Activated T-helper 2 cell treated with anti-CD3 and anti-CD28 coated beads, Interferon-gamma antibody, Interleukin-2, Interleukin-4, amounts not matched to agents 10 μg/mL and 5 μg/mL and 100 μg/mL, durations not matched to agents 14 hours and 24 hours and 36 hours (primary cell): ENCODE measurements around the gene ZNF423. TPM values are rescaled to one million over a fixed set of nuclear protein-coding genes. Genes with fewer than 3 reads are reported as not detected.

Source experiments
- DNase-seq: peaks from one replicate; pipeline ENCODE4 v3.0.0; 2021; ENCODE audit warnings: low spot score
- H3K27ac Mint-ChIP-seq: one replicate; pipeline ENCODE4 v1.8.0; 2021; ENCODE audit warnings: mixed read lengths
- H3K27me3 Mint-ChIP-seq: one replicate; pipeline ENCODE4 v1.8.0; 2021; ENCODE audit warnings: low read depth, mixed read lengths
- H3K36me3 Mint-ChIP-seq: one replicate; pipeline ENCODE4 v1.8.0; 2021; ENCODE audit warnings: low read depth, mixed read lengths
- H3K4me1 Mint-ChIP-seq: one replicate; pipeline ENCODE4 v1.8.0; 2021; ENCODE audit warnings: low read depth, mixed read lengths
- H3K4me3 Mint-ChIP-seq: one replicate; pipeline ENCODE4 v1.8.0; 2021; ENCODE audit warnings: low read depth, mild to moderate bottlenecking, moderate library complexity, mixed read lengths
- H3K9me3 Mint-ChIP-seq: one replicate; pipeline ENCODE4 v1.8.0; 2021; ENCODE audit warnings: mixed read lengths
- intact Hi-C: fragments of 100-400 bp; cut with micrococcal nuclease; formaldehyde crosslinking; loops from one replicate; pipeline ENCODE4 v1.15.1; 2023
- total RNA-seq: library from RNA; stranded (reverse); gene quantifications from 2 replicates; pipeline ENCODE4 v1.2.3, GENCODE V29; 2022

The ZNF423 gene
- total RNA-seq, 1 donor from 2014 or later: not detected

- Mint-ChIP-seq H3K36me3 (no peaks in the 10 kb centered on the region), H3K4me1 (no peaks in the 10 kb centered on the region), H3K9me3 (no peaks in the 10 kb centered on the region), H3K27me3 (peaks cover 1% of the 10 kb centered on the region), H3K4me3 (no peak overlapping the region), H3K27ac (no peak overlapping the region)
- intact Hi-C loops: no loop called here
- DNase-seq: no peak
These were observed 296.7 kb downstream of the ZNF423 start for GRCh38 chr16:49559242-49559641.

- intact Hi-C loops: no loop called here
- Mint-ChIP-seq H3K27ac (no peak overlapping the region), H3K4me3 (no peak overlapping the region), H3K36me3 (no peaks in the 10 kb centered on the region), H3K9me3 (no peaks in the 10 kb centered on the region), H3K4me1 (no peaks in the 10 kb centered on the region), H3K27me3 (peaks cover 3% of the 10 kb centered on the region)
- no peak for DNase-seq
These were observed 297.5 kb downstream of the ZNF423 start for GRCh38 chr16:49558451-49558850.

GRCh38 chr16:49556606-49557446 is 299.1 kb downstream of the ZNF423 start:
- no peak for DNase-seq
- intact Hi-C loops: no loop called here
- Mint-ChIP-seq H3K4me3 (no peak overlapping the region), H3K27me3 (peaks cover 3% of the 10 kb centered on the region), H3K27ac (no peak overlapping the region), H3K9me3 (no peaks in the 10 kb centered on the region), H3K36me3 (no peaks in the 10 kb centered on the region), H3K4me1 (no peaks in the 10 kb centered on the region)

GRCh38 chr16:49556249-49556605 is 299.7 kb downstream of the ZNF423 start:
- Mint-ChIP-seq H3K9me3 (no peaks in the 10 kb centered on the region), H3K27ac (no peak overlapping the region), H3K4me1 (no peaks in the 10 kb centered on the region), H3K36me3 (no peaks in the 10 kb centered on the region), H3K4me3 (no peak overlapping the region), H3K27me3 (peaks cover 3% of the 10 kb centered on the region)
- DNase-seq: no peak
- intact Hi-C loops: no loop called here

GRCh38 chr16:49554681-49555080 is 301.2 kb downstream of the ZNF423 start:
- Mint-ChIP-seq H3K4me1 (no peaks in the 10 kb centered on the region), H3K27ac (no peak overlapping the region), H3K4me3 (no peak overlapping the region), H3K36me3 (no peaks in the 10 kb centered on the region), H3K27me3 (peaks cover 3% of the 10 kb centered on the region), H3K9me3 (no peaks in the 10 kb centered on the region)
- intact Hi-C loops: no loop called here
- no peak for DNase-seq

- H3K4me3 Mint-ChIP-seq: no peak overlapping the region
- H3K36me3 Mint-ChIP-seq: no peaks in the 10 kb centered on the region
- peaks cover 3% of the 10 kb centered on the region for H3K27me3 Mint-ChIP-seq
- no peaks in the 10 kb centered on the region for H3K4me1 Mint-ChIP-seq
- no peak for DNase-seq
- intact Hi-C loops: no loop called here
- no peaks in the 10 kb centered on the region for H3K9me3 Mint-ChIP-seq
- no peak overlapping the region for H3K27ac Mint-ChIP-seq
These were observed 303.5 kb downstream of the ZNF423 start for GRCh38 chr16:49552313-49552928.

- Mint-ChIP-seq H3K4me1 (no peaks in the 10 kb centered on the region), H3K4me3 (no peak overlapping the region), H3K9me3 (no peaks in the 10 kb centered on the region), H3K27ac (no peak overlapping the region), H3K36me3 (no peaks in the 10 kb centered on the region), H3K27me3 (peaks cover 3% of the 10 kb centered on the region)
- no peak for DNase-seq
- intact Hi-C loops: no loop called here
These were observed 305.2 kb downstream of the ZNF423 start for GRCh38 chr16:49550666-49551065.

- Mint-ChIP-seq H3K27ac (no peak overlapping the region), H3K36me3 (no peaks in the 10 kb centered on the region), H3K4me1 (no peaks in the 10 kb centered on the region), H3K27me3 (peaks cover 3% of the 10 kb centered on the region), H3K4me3 (no peak overlapping the region), H3K9me3 (no peaks in the 10 kb centered on the region)
- no peak for DNase-seq
- intact Hi-C loops: no loop called here
These were observed 305.8 kb downstream of the ZNF423 start for GRCh38 chr16:49550140-49550539.

- DNase-seq: no peak
- Mint-ChIP-seq H3K36me3 (no peaks in the 10 kb centered on the region), H3K27me3 (no peaks in the 10 kb centered on the region), H3K4me3 (no peak overlapping the region), H3K9me3 (no peaks in the 10 kb centered on the region), H3K27ac (no peak overlapping the region), H3K4me1 (no peaks in the 10 kb centered on the region)
- intact Hi-C loops: no loop called here
These were observed 307.5 kb downstream of the ZNF423 start for GRCh38 chr16:49548325-49548970.

GRCh38 chr16:49547448-49547847 is 308.5 kb downstream of the ZNF423 start:
- Mint-ChIP-seq H3K4me3 (no peak overlapping the region), H3K27me3 (no peaks in the 10 kb centered on the region), H3K9me3 (no peaks in the 10 kb centered on the region), H3K36me3 (no peaks in the 10 kb centered on the region), H3K27ac (no peak overlapping the region), H3K4me1 (no peaks in the 10 kb centered on the region)
- no peak for DNase-seq
- intact Hi-C loops: no loop called here

GRCh38 chr16:49546735-49547134 is 309.2 kb downstream of the ZNF423 start:
- Mint-ChIP-seq H3K9me3 (no peaks in the 10 kb centered on the region), H3K4me1 (no peaks in the 10 kb centered on the region), H3K36me3 (no peaks in the 10 kb centered on the region)

GRCh38 chr16:49545741-49546448 is 310.0 kb downstream of the ZNF423 start:
- no peaks in the 10 kb centered on the region for H3K4me1 Mint-ChIP-seq
- no peaks in the 10 kb centered on the region for H3K27me3 Mint-ChIP-seq
- H3K4me3 Mint-ChIP-seq: no peak overlapping the region
- H3K27ac Mint-ChIP-seq: no peak overlapping the region
- H3K36me3 Mint-ChIP-seq: no peaks in the 10 kb centered on the region
- no peaks in the 10 kb centered on the region for H3K9me3 Mint-ChIP-seq
- no peak for DNase-seq
- intact Hi-C loops: no loop called here

More at GRCh38 chr16:49546735-49547134, 309.2 kb downstream of the ZNF423 start:
- Mint-ChIP-seq H3K4me3 (no peak overlapping the region), H3K27ac (no peak overlapping the region), H3K27me3 (no peaks in the 10 kb centered on the region)
- intact Hi-C loops: no loop called here
- DNase-seq: no peak

- H3K4me1 Mint-ChIP-seq: no peaks in the 10 kb centered on the region
- H3K27me3 Mint-ChIP-seq: no peaks in the 10 kb centered on the region
- H3K36me3 Mint-ChIP-seq: no peaks in the 10 kb centered on the region
- no peak overlapping the region for H3K27ac Mint-ChIP-seq
- no peak for DNase-seq
- no peaks in the 10 kb centered on the region for H3K9me3 Mint-ChIP-seq
- intact Hi-C loops: no loop called here
- H3K4me3 Mint-ChIP-seq: no peak overlapping the region
These were observed 310.7 kb downstream of the ZNF423 start for GRCh38 chr16:49545243-49545642.
